Spinal cord (tissue), 10 donors: ENCODE data around the gene ADARB1. TPM values are rescaled to one million over a fixed set of nuclear protein-coding genes. Genes with fewer than 3 reads are reported as not detected.

ENCODE experiments used
- DNase-seq, 6 donors: peaks; one replicate each; pipeline versions ENCODE4 v3.0.0 to v3.0.0-alpha.2; 2013 to 2015; ENCODE audit warnings: low spot score in 6 of 6, low read depth in 4 of 6
- H3K27ac ChIP-seq: one replicate; pipeline ENCODE4 v1.5.1; 2013; ENCODE audit warnings: low read depth, low read length, control low read depth
- H3K27me3 ChIP-seq: one replicate; pipeline ENCODE4 v1.6.1; 2013; ENCODE audit warnings: low read length; ENCODE audit not compliant: control insufficient read depth, insufficient read depth
- H3K36me3 ChIP-seq: one replicate; pipeline ENCODE4 v1.6.1; 2013; ENCODE audit warnings: low read length; ENCODE audit not compliant: control insufficient read depth, insufficient read depth
- H3K4me1 ChIP-seq: one replicate; pipeline ENCODE4 v1.6.1; 2013; ENCODE audit warnings: low read length; ENCODE audit not compliant: control insufficient read depth, insufficient read depth
- H3K4me3 ChIP-seq: one replicate; pipeline ENCODE4 v1.5.1; 2013; ENCODE audit warnings: low read depth, low read length, control low read depth
- H3K9me3 ChIP-seq: one replicate; pipeline ENCODE4 v1.6.1; 2013; ENCODE audit warnings: low read length; ENCODE audit not compliant: control insufficient read depth, insufficient read depth
- WGBS: methylation state at CpG from one replicate; pipeline ENCODE4 v1.1.5; 2013; ENCODE audit warnings: missing lambda C conversion rate; ENCODE audit not compliant: insufficient coverage; 5-methylcytosine and 5-hydroxymethylcytosine counted together
- polyA plus RNA-seq, 2 donors: library from polyadenylated mRNA; unstranded; fragments of 120-200 nt; gene quantifications; one replicate each; pipeline ENCODE4 v1.2.1, GENCODE V29; 2013; ENCODE audit not compliant: insufficient read length in 2 of 2
- total RNA-seq, 2 donors: library from RNA; depleted of rRNA in 1 of 2; stranded (reverse); fragments of 120-200 nt in 1 of 2; fragments of >200 nt in 1 of 2; gene quantifications; one replicate each; pipeline versions ENCODE4 v1.2.3 to v1.2.4, GENCODE V29; 2013 to 2014
- donor health status: healthy.

The ADARB1 gene
- total and polyA plus RNA-seq, 4 donors, result 18.2 to 39.4 (median 28.8) TPM

GRCh38 chr21:45100866-45101265 is 26.5 kb downstream of the ADARB1 start:
- H3K4me3 ChIP-seq, result no peak overlapping the region
- no peak for DNase-seq
- H3K27ac ChIP-seq, result no peak overlapping the region
- peaks cover 14% of the 10 kb centered on the region for H3K4me1 ChIP-seq
- H3K27me3 ChIP-seq, result no peaks in the 10 kb centered on the region
- 94% methylated on average over 40 of the region's 40 CpGs for WGBS
- H3K9me3 ChIP-seq, result no peaks in the 10 kb centered on the region
- peaks cover 2% of the 10 kb centered on the region for H3K36me3 ChIP-seq

GRCh38 chr21:45102391-45102932 is 28.1 kb downstream of the ADARB1 start:
- no peak for DNase-seq
- no peaks in the 10 kb centered on the region for H3K27me3 ChIP-seq
- H3K36me3 ChIP-seq, result peaks cover 2% of the 10 kb centered on the region
- H3K4me3 ChIP-seq, result no peak overlapping the region
- WGBS, result no CpG with 5 or more reads among the region's 2 CpGs
- no peaks in the 10 kb centered on the region for H3K9me3 ChIP-seq
- H3K4me1 ChIP-seq, result peaks cover 20% of the 10 kb centered on the region
- no peak overlapping the region for H3K27ac ChIP-seq

GRCh38 chr21:45103971-45104520 is 29.7 kb downstream of the ADARB1 start:
- H3K36me3 ChIP-seq, result peaks cover 2% of the 10 kb centered on the region
- peaks cover 20% of the 10 kb centered on the region for H3K4me1 ChIP-seq
- H3K27me3 ChIP-seq, result no peaks in the 10 kb centered on the region
- no peak for DNase-seq
- H3K4me3 ChIP-seq, result no peak overlapping the region
- WGBS, result 85% methylated on average over 7 of the region's 9 CpGs
- H3K27ac ChIP-seq, result no peak overlapping the region
- H3K9me3 ChIP-seq, result no peaks in the 10 kb centered on the region

- no peak for DNase-seq
Measured at GRCh38 chr21:45104560-45104959, 30.2 kb downstream of the ADARB1 start.

GRCh38 chr21:45105906-45106485 is 31.6 kb downstream of the ADARB1 start:
- H3K4me1 ChIP-seq, result peaks cover 24% of the 10 kb centered on the region
- peak in 1 of 6 donors; percentile 34 for DNase-seq
- no peak overlapping the region for H3K4me3 ChIP-seq
- no peaks in the 10 kb centered on the region for H3K36me3 ChIP-seq
- H3K27ac ChIP-seq, result peak overlapping the region; percentile 13
- H3K9me3 ChIP-seq, result no peaks in the 10 kb centered on the region
- H3K27me3 ChIP-seq, result no peaks in the 10 kb centered on the region
- whole genome bisulfite sequencing, result 50% methylated on average over 1 of the region's 7 CpGs

More at GRCh38 chr21:45104560-45104959, 30.2 kb downstream of the ADARB1 start:
- H3K9me3 ChIP-seq, result no peaks in the 10 kb centered on the region
- 41% methylated on average over 3 of the region's 3 CpGs for WGBS
- H3K27ac ChIP-seq, result no peak overlapping the region
- H3K36me3 ChIP-seq, result peaks cover 2% of the 10 kb centered on the region
- H3K4me1 ChIP-seq, result peaks cover 20% of the 10 kb centered on the region
- no peak overlapping the region for H3K4me3 ChIP-seq
- H3K27me3 ChIP-seq, result no peaks in the 10 kb centered on the region

DNA sequence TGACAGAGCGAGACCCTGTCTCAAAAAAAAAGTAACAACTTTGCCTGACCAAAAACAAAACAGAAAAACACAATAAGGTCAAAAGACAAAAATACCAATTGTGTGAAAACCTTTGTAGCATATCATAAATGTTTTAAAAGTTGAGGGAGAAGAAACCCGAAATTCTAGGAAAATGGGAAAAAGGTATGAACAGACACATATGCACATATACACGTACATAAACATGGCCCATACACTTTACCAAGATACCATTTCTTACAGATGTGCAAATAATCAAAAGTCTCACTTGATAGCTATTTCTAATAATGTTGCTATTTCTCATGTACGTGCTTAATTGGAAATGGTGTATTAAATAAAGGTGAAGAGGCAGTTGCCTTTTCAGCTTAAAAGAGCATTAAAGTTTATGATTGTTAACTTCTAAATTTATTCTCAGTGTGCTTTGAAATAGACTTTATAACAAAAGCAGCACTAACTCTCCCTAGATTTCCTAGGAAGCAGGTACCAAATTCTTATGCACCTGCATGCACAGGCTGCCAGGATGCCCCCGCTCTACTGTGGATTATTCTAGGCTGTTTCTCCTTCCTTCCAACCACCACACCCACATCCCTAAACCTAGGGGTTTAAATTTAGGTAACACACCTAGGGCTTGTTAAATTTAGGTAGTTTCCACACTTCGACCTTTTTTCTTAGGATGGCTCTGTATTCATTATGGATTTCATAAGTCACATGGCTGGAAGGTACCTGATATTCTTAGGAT is 33.8 kb downstream of the ADARB1 start:
- no peaks in the 10 kb centered on the region for H3K36me3 ChIP-seq
- DNase-seq, result no peak
- no peaks in the 10 kb centered on the region for H3K27me3 ChIP-seq
- no peak overlapping the region for H3K4me3 ChIP-seq
- no CpG with 5 or more reads among the region's 6 CpGs for whole genome bisulfite sequencing
- no peak overlapping the region for H3K27ac ChIP-seq
- no peaks in the 10 kb centered on the region for H3K9me3 ChIP-seq
- peaks cover 17% of the 10 kb centered on the region for H3K4me1 ChIP-seq

GRCh38 chr21:45108808-45109781 is 34.7 kb downstream of the ADARB1 start:
- 94% methylated on average over 34 of the region's 44 CpGs for WGBS
- H3K36me3 ChIP-seq, result no peaks in the 10 kb centered on the region
- H3K27me3 ChIP-seq, result no peaks in the 10 kb centered on the region
- H3K4me1 ChIP-seq, result peaks cover 17% of the 10 kb centered on the region
- no peak overlapping the region for H3K27ac ChIP-seq
- H3K4me3 ChIP-seq, result no peak overlapping the region
- H3K9me3 ChIP-seq, result no peaks in the 10 kb centered on the region
- no peak for DNase-seq

GRCh38 chr21:45109831-45110492 is 35.6 kb downstream of the ADARB1 start:
- H3K4me1 ChIP-seq, result peaks cover 11% of the 10 kb centered on the region
- H3K4me3 ChIP-seq, result no peak overlapping the region
- H3K27ac ChIP-seq, result no peak overlapping the region
- 69% methylated on average over 4 of the region's 15 CpGs for WGBS
- H3K36me3 ChIP-seq, result no peaks in the 10 kb centered on the region
- no peaks in the 10 kb centered on the region for H3K27me3 ChIP-seq
- H3K9me3 ChIP-seq, result no peaks in the 10 kb centered on the region
- DNase-seq, result peak in 1 of 6 donors; percentile 22
